Left lung (tissue), 10 donors: ENCODE measurements around the gene GATAD2A. TPM values are rescaled to one million over a fixed set of nuclear protein-coding genes. Genes with fewer than 3 reads are reported as not detected.

Source experiments
- ATAC-seq: fragments of 200-7000 bp; cut with Tn5 transposase; one replicate; pipeline ENCODE4 v1.9.1; 2020; ENCODE audit warnings: moderate library complexity
- DNase-seq, 4 donors: peaks; one replicate each; pipeline ENCODE4 v3.0.0-alpha.2; 2013 to 2020
- H3K27ac ChIP-seq, 2 donors: fragments of 200-600 bp; sonication (generic) in 1 of 2; one replicate each; pipeline versions ENCODE4 v1.5.0 to v1.8.0; 2020 to 2021
- H3K27me3 ChIP-seq, 2 donors: fragments of 200-600 bp; sonication (generic) in 1 of 2; one replicate each; pipeline versions ENCODE4 v1.5.0 to v1.8.0; 2020 to 2021
- H3K36me3 ChIP-seq, 2 donors: fragments of 200-600 bp; sonication (generic) in 1 of 2; one replicate each; pipeline versions ENCODE4 v1.5.0 to v1.8.0; 2020 to 2021
- H3K4me1 ChIP-seq, 2 donors: fragments of 200-600 bp; one replicate each; pipeline ENCODE4 v1.8.0; 2021
- H3K4me3 ChIP-seq, 2 donors: fragments of 200-600 bp; sonication (generic) in 1 of 2; one replicate each; pipeline versions ENCODE4 v1.5.0 to v1.8.0; 2020 to 2021; ENCODE audit warnings: mild to moderate bottlenecking in 1 of 2
- H3K9me3 ChIP-seq, 2 donors: fragments of 200-600 bp; sonication (generic) in 1 of 2; one replicate each; pipeline versions ENCODE4 v1.5.0 to v1.8.0; 2020 to 2021
- CTCF ChIP-seq, 2 donors: fragments of 200-600 bp; sonication (generic) in 1 of 2; IDR thresholded peaks; one replicate each; pipeline versions ENCODE4 v1.5.0 to v1.8.0; 2021; ENCODE audit warnings: antibody characterized with exemption in 2 of 2
- intact Hi-C, 2 donors: fragments of 100-400 bp; cut with DNase I; formaldehyde crosslinking; loops; one replicate each; pipeline versions ENCODE4 v1.11.2 to v1.14.2; 2022
- polyA plus RNA-seq, 6 donors: library from polyadenylated mRNA; unstranded; fragments of 120-200 nt; gene quantifications; one replicate each; pipeline ENCODE4 v1.2.1, GENCODE V29; 2013; ENCODE audit not compliant: insufficient read length in 6 of 6
- total RNA-seq, 2 donors: library from RNA; stranded (reverse); fragmentation: NEBNext Ultra II Directional; extraction: Animal tissue kit (Norgen Biotek cat#: 25700); gene quantifications; one replicate each; pipeline ENCODE4 v1.2.1, GENCODE V29; 2021
- donor health status: DM: no; HTN: yes; CAD: no.
- donor health status: DM: no; HTN: no; CAD: no.

The GATAD2A gene
- total and polyA plus RNA-seq, 8 donors, result 39.3 to 97.3 (median 49.0) TPM

- Histone ChIP-seq H3K9me3 (no peaks in the 10 kb centered on the region), H3K4me1 (peaks cover 11 to 71% of the 10 kb centered on the region in 2 donors), H3K27me3 (no peaks in the 10 kb centered on the region), H3K4me3 (no peak overlapping the region), H3K27ac (no peak overlapping the region), H3K36me3 (no peaks in the 10 kb centered on the region)
- no peak for TF ChIP-seq CTCF (IDR thresholded peaks at IDR 0.05)
- ATAC-seq (no peak), DNase-seq (no peak)
- intact Hi-C loops, result no loop called here
Measured at GRCh38 chr19:19409631-19410030, 4.2 kb downstream of the GATAD2A start.

- intact Hi-C loops, result no loop called here
Measured at GRCh38 chr19:19410553-19411550, 5.4 kb downstream of the GATAD2A start.

DNA sequence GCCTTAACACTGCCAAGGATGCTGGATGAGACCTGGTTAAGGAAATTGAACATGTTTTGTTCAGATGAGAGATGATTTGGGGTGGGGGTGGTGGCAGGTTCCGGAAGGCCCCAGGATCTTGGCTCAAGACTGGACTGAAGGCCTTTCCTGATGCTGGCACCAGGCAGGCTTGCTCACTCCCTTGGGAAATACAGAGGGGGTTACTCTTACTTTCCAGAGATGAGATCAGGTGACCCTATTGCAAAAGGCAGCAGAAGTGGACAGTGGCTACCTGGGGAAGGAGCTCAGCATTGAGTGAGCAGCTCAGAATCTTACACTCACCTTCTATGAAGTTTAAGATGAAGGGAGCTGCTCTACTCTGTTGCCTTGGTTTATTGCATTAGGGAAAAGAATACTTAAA lies 10.8 kb downstream of the GATAD2A start:
- TF ChIP-seq CTCF (IDR thresholded peaks at IDR 0.05), result no peak
- intact Hi-C loops, result no loop called here
- H3K9me3 ChIP-seq, result no peaks in the 10 kb centered on the region
- H3K27me3 ChIP-seq, result no peaks in the 10 kb centered on the region
- peaks cover 0 to 57% of the 10 kb centered on the region in 2 donors for H3K4me1 ChIP-seq
- no peak overlapping the region for H3K4me3 ChIP-seq
- DNase-seq (no peak), ATAC-seq (no peak)
- no peak overlapping the region for H3K27ac ChIP-seq
- no peaks in the 10 kb centered on the region for H3K36me3 ChIP-seq

More at GRCh38 chr19:19410553-19411550, 5.4 kb downstream of the GATAD2A start:
- no peak for TF ChIP-seq CTCF (IDR thresholded peaks at IDR 0.05)
- Histone ChIP-seq H3K27me3 (no peaks in the 10 kb centered on the region), H3K9me3 (no peaks in the 10 kb centered on the region), H3K36me3 (no peaks in the 10 kb centered on the region), H3K4me3 (no peak overlapping the region), H3K27ac (no peak overlapping the region), H3K4me1 (peaks cover 11 to 64% of the 10 kb centered on the region in 2 donors)
- ATAC-seq (no peak), DNase-seq (no peak)

DNA sequence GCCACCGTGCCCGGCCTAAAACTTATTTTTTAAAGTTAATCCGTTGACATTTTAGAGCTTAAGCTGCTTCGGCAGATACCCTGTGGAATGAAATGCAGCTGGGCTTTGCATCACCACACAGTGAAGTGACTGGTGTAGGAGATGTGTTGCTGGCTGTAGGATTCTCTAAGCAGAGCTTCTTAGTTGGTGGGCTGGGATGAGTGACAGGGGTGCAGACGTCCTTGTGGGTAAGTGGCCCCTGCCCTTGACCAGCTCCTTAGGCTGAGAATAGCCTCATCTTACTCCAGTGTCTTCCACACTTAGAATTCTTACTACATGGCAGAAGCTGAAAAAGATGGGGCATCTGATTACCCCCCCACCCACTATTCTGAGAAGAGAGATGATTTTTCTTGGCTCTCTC lies 11.6 kb downstream of the GATAD2A start:
- Histone ChIP-seq H3K36me3 (no peaks in the 10 kb centered on the region), H3K4me1 (peaks cover 0 to 55% of the 10 kb centered on the region in 2 donors)

More for the DNA sequence above, 11.6 kb downstream of the GATAD2A start:
- Histone ChIP-seq H3K27me3 (no peaks in the 10 kb centered on the region), H3K4me3 (no peak overlapping the region), H3K27ac (no peak overlapping the region), H3K9me3 (no peaks in the 10 kb centered on the region)
- no peak for DNase-seq
- TF ChIP-seq CTCF (IDR thresholded peaks at IDR 0.05), result no peak
- ATAC-seq, result no peak
- intact Hi-C loops, result no loop called here
